T-helper 1 cell treated with Interleukin-12 subunit alpha and Interleukin-12 subunit beta and Interleukin-4 antibody, amounts not matched to agents 30 μg/mL and 1 μg/mL, for 36 hours (primary cell): Measurements from ENCODE around the gene WDR86.

Source experiments
- H3K27ac Mint-ChIP-seq: one replicate; pipeline ENCODE4 v1.8.0; 2021; ENCODE audit warnings: mild to moderate bottlenecking, mixed read lengths
- H3K27me3 Mint-ChIP-seq: one replicate; pipeline ENCODE4 v1.8.0; 2021; ENCODE audit warnings: low read depth, mixed read lengths
- H3K36me3 Mint-ChIP-seq: one replicate; pipeline ENCODE4 v1.8.0; 2021; ENCODE audit warnings: low read depth, mixed read lengths
- H3K4me1 Mint-ChIP-seq: one replicate; pipeline ENCODE4 v1.8.0; 2021; ENCODE audit warnings: low read depth, mixed read lengths
- H3K4me3 Mint-ChIP-seq: one replicate; pipeline ENCODE4 v1.8.0; 2021; ENCODE audit warnings: mild to moderate bottlenecking, moderate library complexity, mixed read lengths
- H3K9me3 Mint-ChIP-seq: one replicate; pipeline ENCODE4 v1.8.0; 2021; ENCODE audit warnings: mixed read lengths

The WDR86 gene

DNA sequence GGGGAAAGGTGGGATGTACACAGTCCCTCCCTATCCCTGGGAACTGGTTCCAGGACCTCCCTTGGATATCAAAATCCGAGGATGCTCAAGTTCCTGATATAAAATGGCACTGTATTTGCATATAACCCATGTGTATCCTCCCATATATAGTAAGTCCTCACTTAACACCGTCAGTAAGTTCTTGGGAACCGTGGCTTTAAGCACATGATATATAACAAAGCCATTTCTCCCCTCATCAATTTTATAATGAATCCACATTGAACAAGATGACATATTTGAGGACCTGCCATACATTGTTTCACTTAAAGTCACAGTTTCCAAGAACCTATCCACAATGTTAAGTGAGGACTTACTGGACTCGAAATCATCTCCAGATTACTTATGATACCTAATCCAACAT lies 24.7 kb upstream of the WDR86 start:
- H3K4me3 Mint-ChIP-seq: no peak overlapping the region
- no peaks in the 10 kb centered on the region for H3K9me3 Mint-ChIP-seq
- H3K4me1 Mint-ChIP-seq: peaks cover 17% of the 10 kb centered on the region
- peaks cover 6% of the 10 kb centered on the region for H3K27me3 Mint-ChIP-seq
- no peaks in the 10 kb centered on the region for H3K36me3 Mint-ChIP-seq
- H3K27ac Mint-ChIP-seq: no peak overlapping the region

DNA sequence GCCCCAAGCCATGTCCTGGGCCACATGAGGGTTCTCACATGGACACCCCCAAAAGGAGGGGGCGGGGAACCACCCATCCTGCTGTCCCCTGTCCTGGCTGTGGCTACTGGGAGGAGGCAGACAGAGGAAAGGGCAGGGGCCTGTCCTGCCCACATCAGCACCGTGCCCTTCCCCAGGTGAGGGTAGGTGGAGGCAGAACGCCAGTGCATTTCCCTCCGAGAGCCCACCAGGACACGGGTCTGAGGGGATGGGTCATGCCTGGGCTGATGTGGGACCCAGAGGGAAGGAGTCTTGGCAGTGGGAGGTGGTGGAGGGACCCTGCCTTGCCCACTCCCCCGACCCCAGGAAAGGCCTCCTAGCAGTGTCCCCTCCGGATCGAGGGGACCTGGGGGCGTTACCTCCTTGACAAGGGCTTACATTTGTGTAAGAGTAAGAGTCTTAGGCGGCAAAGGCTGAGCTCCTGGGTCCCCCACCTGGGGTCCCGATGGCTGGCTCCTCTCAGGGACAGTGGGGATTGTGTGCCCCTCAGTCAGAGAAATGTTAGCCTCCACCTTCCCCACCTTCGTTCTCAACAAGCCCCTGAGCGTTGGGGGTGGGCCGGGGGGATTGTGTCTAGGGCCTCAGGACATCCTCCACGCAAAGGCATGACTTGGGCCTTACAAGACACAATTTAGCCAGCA lies 24.0 kb upstream of the WDR86 start:
- H3K4me3 Mint-ChIP-seq: no peak overlapping the region
- H3K4me1 Mint-ChIP-seq: peaks cover 22% of the 10 kb centered on the region
- H3K27me3 Mint-ChIP-seq: peaks cover 3% of the 10 kb centered on the region
- H3K27ac Mint-ChIP-seq: no peak overlapping the region
- H3K9me3 Mint-ChIP-seq: no peaks in the 10 kb centered on the region
- no peaks in the 10 kb centered on the region for H3K36me3 Mint-ChIP-seq

DNA sequence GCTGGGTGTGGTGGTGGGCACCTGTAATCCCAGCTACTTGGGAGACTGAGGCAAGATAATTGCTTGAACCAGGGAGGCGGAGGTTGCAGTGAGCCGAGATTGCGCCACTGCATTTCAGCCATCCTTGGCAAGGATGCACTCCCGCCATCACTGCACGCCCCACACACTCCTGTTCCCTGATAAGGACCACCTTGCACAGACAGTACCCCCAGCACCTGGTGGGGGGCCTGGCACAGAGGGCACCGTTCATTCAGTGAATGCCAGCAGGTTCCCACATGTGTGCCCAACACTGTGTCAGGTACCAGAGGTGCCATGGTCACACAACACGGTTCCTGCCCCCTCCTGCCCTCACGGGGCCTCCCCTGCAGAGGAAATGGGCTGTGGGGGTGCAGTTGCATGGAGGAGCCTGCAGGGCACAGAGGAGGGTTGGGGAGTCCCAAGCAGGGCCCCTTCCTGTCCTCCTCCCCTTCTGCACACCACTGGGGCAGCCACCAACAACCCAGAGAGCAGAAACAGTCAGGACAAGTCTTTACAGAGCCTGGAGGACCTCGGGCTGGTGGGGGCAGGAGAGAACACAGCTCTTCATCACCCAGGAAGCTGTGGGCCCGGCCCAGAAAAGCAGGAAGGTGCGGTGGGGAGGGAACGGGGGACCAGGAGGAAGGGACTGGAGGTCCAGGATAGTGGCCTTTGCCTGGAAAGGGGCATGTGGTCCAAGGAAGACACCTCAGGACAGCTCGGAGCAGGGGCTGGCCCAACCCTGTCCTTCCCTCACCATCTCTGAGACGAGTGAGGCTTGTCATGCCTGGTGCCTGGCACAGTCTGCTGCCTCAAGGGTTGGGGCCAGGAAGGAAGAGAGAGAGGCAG lies 23.1 kb upstream of the WDR86 start:
- Mint-ChIP-seq H3K27ac (peak overlapping the region; percentile 75), H3K36me3 (no peaks in the 10 kb centered on the region), H3K27me3 (peaks cover under 1% of the 10 kb centered on the region), H3K4me1 (peaks cover 28% of the 10 kb centered on the region), H3K4me3 (peak overlapping the region; percentile 16), H3K9me3 (no peaks in the 10 kb centered on the region)

- H3K4me3 Mint-ChIP-seq: no peak overlapping the region
- H3K4me1 Mint-ChIP-seq: peaks cover 28% of the 10 kb centered on the region
- peaks cover 4% of the 10 kb centered on the region for H3K27me3 Mint-ChIP-seq
- no peaks in the 10 kb centered on the region for H3K36me3 Mint-ChIP-seq
- no peaks in the 10 kb centered on the region for H3K9me3 Mint-ChIP-seq
- no peak overlapping the region for H3K27ac Mint-ChIP-seq
Observed at GRCh38 chr7:151431768-151432311, 22.0 kb upstream of the WDR86 start.

DNA sequence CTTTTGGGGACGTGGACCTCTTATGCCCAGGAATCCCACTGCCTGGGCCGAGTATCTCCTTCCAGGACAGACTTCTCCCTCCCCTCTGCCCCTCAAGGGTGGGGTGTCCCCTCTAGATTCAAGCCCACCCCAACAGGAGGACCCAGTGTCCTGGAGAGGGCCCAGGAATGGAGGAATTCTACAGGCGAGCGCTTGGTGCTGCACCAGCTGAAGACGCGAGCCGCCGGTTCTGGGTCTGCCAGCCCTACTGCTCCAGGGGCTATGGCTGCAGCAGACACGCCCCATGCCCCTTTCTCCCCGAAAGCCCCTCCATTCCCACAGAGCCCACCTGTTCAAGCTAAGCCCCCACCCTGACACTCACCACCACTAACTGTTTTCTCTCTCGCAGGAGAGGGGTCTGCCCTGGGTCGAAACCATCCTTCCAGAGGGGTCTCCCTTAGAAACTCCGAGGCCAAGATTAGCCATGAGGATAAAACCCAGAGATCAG lies 21.5 kb upstream of the WDR86 start:
- peaks cover 6% of the 10 kb centered on the region for H3K27me3 Mint-ChIP-seq
- H3K9me3 Mint-ChIP-seq: no peaks in the 10 kb centered on the region
- H3K27ac Mint-ChIP-seq: no peak overlapping the region
- no peak overlapping the region for H3K4me3 Mint-ChIP-seq
- peaks cover 28% of the 10 kb centered on the region for H3K4me1 Mint-ChIP-seq
- no peaks in the 10 kb centered on the region for H3K36me3 Mint-ChIP-seq

DNA sequence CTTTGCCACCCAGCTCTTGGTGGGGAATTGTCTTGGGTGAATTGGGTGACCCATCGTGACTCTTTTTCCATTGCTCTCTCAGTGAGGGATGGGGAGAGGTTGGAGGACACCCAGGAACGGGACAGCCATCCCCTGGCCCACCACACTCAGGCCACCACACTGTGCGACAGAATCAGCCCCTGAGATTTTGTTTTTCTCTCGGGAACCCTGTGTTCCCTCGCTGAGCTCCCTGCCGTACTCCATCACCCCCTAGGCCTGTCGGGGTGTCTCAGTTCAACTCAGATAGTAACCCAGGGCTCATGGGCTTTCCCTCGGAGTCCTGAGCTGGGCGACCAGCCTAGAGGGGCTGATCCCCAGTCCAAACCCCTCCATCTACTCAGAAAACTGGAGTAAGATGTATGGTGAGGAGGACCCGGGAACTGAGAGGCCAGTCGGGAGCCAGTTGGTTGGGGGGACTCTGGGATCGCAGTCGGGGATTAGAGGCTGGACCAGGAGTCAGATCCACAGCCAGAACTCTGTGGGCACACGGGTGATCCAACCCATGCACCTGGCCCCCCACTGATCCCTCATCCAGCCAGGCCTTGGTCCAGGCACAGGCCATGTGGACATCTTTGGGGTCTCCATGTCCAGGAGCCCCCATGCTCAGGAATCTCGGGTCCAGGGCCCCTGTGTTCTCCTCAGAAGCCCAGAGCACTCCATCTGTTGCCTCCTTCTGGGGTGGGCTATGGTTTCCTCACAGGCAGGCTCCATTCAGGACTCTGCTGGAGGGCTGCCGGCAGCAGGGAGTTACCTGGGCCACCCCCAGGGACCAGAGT lies 20.8 kb upstream of the WDR86 start:
- H3K9me3 Mint-ChIP-seq: no peaks in the 10 kb centered on the region

DNA sequence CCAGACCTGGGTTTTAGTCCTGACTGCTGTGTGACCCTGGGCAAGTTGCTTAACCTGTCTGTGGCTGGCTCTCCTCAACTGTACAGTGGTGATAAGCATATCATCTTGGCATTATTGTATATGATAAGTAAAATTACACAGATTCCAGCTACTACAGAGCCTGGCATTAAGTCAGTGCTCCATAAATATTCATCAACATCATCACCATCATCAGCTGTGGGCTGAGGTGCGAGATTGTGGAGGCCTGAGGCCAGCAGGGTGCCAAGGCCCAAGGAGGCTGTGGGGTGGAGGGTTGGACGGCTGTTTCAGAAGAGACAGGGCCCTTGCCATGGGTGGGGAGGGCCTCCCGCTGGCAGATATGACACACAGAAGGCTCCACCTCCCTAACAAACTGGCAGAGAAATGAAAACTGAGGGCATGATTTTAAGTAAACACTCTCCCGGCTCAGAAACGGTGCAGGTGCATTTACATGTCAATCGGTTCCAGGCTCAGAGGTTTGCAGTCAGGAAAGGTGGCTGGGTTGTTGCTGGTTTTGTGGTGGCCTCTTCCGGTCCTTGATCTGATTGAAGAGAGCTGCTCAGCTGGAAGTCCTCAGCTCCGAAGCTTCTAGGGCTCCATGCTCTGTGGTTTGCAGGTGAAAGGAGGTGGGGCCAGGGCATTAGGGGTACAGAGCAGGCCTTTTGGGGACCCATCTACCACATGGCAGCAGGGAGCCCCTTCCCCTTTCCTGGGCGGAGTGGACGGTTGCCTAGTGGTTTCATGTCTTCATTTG lies 19.9 kb upstream of the WDR86 start:
- H3K27me3 Mint-ChIP-seq: peaks cover 6% of the 10 kb centered on the region
- no peaks in the 10 kb centered on the region for H3K36me3 Mint-ChIP-seq
- peak overlapping the region; percentile 86 for H3K27ac Mint-ChIP-seq
- H3K4me1 Mint-ChIP-seq: peaks cover 28% of the 10 kb centered on the region
- peak overlapping the region; percentile 35 for H3K4me3 Mint-ChIP-seq
- no peaks in the 10 kb centered on the region for H3K9me3 Mint-ChIP-seq

More for the DNA sequence above, 20.8 kb upstream of the WDR86 start:
- Mint-ChIP-seq H3K27ac (no peak overlapping the region), H3K4me1 (peaks cover 28% of the 10 kb centered on the region), H3K27me3 (peaks cover 6% of the 10 kb centered on the region), H3K4me3 (no peak overlapping the region), H3K36me3 (no peaks in the 10 kb centered on the region)

DNA sequence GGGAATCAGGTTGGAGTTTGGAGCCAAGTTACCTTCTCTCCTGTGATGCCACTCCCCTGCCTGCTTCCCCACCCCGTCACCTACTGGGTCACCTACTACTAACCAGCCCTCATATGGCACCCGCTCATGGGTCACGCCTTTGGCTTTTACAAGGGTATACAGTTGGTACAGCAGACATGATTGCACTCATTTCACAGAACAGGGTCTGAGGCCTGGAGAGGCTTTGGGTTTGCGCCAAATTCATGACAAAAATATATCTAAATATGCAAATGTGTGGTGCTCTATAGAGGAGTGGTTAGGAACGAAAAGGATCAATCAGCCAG lies 19.4 kb upstream of the WDR86 start:
- Mint-ChIP-seq H3K27ac (no peak overlapping the region), H3K4me3 (no peak overlapping the region), H3K27me3 (peaks cover 9% of the 10 kb centered on the region), H3K9me3 (no peaks in the 10 kb centered on the region), H3K4me1 (peaks cover 28% of the 10 kb centered on the region), H3K36me3 (no peaks in the 10 kb centered on the region)

DNA sequence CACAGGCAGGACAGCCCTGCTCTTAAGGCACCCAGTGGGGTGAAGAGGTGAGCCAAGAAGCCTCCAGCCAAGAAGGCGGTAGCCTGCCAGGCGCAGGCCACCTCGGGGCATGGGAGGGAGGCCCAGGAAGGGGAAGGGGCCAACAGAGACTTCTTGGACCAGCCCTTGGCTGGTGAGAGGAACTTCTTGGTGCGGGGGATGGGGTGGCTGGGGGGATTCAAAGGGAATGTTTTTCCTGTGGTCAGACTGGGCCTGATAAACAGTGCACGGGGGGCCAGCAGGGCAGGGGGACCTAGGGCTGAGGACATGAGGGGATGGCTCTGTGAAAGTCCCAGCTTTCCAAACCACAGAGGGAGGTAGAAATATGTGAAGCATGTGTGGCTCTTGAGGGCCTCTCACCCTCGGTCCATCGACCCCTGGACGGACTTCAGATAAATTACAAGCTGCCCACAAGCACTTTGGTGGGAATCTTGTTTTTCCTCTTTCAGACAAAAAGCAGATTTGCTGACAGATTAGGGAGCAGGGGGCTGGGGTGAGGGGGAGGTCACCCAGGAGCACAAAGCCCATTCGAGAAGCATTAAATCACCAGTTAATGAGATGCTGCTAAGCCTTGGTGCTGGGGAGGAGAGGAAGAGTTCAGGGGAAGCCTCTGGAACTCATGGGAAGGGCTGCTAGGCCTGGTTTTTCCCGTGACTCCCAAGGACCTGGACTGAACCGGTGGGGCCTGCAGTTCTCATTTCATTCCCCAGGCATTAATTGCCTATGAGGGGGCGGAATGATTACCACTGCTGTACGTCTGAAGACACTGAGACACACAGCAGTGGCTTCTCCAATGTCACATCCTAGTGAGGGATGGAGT lies 18.8 kb upstream of the WDR86 start:
- peaks cover 9% of the 10 kb centered on the region for H3K27me3 Mint-ChIP-seq
- H3K9me3 Mint-ChIP-seq: no peaks in the 10 kb centered on the region
- no peaks in the 10 kb centered on the region for H3K36me3 Mint-ChIP-seq
- peak overlapping the region; percentile 20 for H3K27ac Mint-ChIP-seq
- peaks cover 28% of the 10 kb centered on the region for H3K4me1 Mint-ChIP-seq
- no peak overlapping the region for H3K4me3 Mint-ChIP-seq

GRCh38 chr7:151427705-151428377 lies 18.0 kb upstream of the WDR86 start:
- Mint-ChIP-seq H3K9me3 (no peaks in the 10 kb centered on the region), H3K27ac (peak overlapping the region; percentile 20), H3K36me3 (no peaks in the 10 kb centered on the region), H3K4me1 (peaks cover 22% of the 10 kb centered on the region), H3K27me3 (peaks cover 9% of the 10 kb centered on the region), H3K4me3 (no peak overlapping the region)

DNA sequence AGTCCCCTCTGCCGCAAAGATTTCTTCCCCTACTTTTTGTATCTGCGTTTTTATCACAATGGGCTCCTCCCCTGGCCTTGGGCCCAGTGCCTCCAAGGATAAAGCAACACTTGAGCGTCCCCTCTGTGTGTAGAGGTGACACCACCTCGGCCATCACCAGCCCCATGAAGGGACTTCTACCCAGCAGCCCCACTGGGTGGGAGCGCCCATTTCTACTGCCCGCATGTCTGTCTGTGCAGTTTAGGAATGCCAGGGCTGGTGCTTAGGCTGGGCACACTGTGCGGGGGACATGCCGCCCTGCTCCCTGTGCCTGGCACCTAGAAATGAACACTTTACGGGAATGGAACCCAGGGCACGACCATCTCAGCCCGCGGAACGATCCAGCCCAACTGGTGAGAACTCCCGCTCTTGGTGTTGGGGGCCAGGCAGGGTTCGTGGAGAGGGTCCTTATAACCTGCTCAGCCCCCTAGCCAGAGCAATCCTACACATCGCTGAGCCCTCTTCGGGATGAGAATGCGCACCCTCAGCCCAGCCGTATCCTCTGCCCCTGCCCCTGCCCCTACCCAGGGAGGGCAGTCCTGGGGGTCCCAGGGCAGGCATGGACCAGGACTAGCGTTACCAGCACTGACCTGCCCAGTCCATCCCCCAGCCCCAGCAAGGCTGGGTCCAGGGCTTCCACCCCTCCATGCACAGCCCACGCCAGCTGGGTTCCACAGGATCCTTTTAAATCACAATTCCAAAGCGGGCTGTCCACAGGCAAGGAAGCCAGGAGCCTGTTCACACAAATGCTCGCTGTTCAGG lies 17.3 kb upstream of the WDR86 start:
- Mint-ChIP-seq H3K4me1 (peaks cover 18% of the 10 kb centered on the region), H3K27me3 (peaks cover 10% of the 10 kb centered on the region), H3K4me3 (no peak overlapping the region), H3K27ac (no peak overlapping the region), H3K36me3 (no peaks in the 10 kb centered on the region), H3K9me3 (no peaks in the 10 kb centered on the region)

- peaks cover 18% of the 10 kb centered on the region for H3K4me1 Mint-ChIP-seq
- no peaks in the 10 kb centered on the region for H3K36me3 Mint-ChIP-seq
- H3K9me3 Mint-ChIP-seq: no peaks in the 10 kb centered on the region
- H3K4me3 Mint-ChIP-seq: no peak overlapping the region
- H3K27me3 Mint-ChIP-seq: peaks cover 15% of the 10 kb centered on the region
- no peak overlapping the region for H3K27ac Mint-ChIP-seq
Observed at GRCh38 chr7:151426441-151426903, 16.6 kb upstream of the WDR86 start.
